ENCODE measurements around the gene CLCN6.

- TF ChIP-seq EZH2 (IDR thresholded peaks at IDR 0.05; ENCODE audit: borderline replicate concordance, insufficient read depth, low read depth, low read length, poor library complexity, severe bottlenecking), result no peak
- TF ChIP-seq CTCF (IDR thresholded peaks at IDR 0.05), result no peak
Observed at GRCh38 chr1:11823366-11824137, 17.6 kb downstream of the CLCN6 start.

Data from B cell (primary cell).